Measurements from ENCODE around the gene CENPT.

The CENPT gene

GRCh38 chr16:67786491-67786890 lies 61.0 kb downstream of the CENPT start:
- no peak overlapping the region for H3K27ac ChIP-seq
- no peak for DNase-seq (ENCODE audit: low spot score)
- TF ChIP-seq, protein P1, sequence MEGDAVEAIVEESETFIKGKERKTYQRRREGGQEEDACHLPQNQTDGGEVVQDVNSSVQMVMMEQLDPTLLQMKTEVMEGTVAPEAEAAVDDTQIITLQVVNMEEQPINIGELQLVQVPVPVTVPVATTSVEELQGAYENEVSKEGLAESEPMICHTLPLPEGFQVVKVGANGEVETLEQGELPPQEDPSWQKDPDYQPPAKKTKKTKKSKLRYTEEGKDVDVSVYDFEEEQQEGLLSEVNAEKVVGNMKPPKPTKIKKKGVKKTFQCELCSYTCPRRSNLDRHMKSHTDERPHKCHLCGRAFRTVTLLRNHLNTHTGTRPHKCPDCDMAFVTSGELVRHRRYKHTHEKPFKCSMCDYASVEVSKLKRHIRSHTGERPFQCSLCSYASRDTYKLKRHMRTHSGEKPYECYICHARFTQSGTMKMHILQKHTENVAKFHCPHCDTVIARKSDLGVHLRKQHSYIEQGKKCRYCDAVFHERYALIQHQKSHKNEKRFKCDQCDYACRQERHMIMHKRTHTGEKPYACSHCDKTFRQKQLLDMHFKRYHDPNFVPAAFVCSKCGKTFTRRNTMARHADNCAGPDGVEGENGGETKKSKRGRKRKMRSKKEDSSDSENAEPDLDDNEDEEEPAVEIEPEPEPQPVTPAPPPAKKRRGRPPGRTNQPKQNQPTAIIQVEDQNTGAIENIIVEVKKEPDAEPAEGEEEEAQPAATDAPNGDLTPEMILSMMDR (conservative IDR thresholded peaks at IDR 0.05; ENCODE audit: low read depth): no peak
- ChIA-PET POLR2A (ENCODE audit: low non-redundant PET) (no interaction called here), CTCF (no interaction called here)

DNA sequence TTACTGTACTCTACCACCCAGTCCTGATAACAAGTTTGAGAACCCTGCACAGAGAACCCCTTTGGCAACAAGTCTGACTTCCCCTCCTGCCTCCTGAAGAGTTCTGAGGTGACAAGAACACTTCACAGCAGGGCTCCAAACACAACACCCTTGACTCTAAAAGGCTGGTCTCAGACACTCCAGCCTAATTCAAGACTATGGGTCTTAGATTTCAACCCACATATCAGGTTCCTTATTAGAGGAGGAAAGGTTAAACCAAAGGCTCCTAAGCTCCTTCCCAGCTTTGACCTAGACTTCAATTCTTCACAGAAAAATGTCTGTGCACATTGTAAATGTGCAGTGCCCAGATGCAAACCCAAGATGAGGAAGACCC lies 64.2 kb downstream of the CENPT start:
- TF ChIP-seq, protein P1 (conservative IDR thresholded peaks at IDR 0.05; ENCODE audit: low read depth): no peak
- POLR2A ChIA-PET (ENCODE audit: low non-redundant PET): no interaction called here
- DNase-seq (ENCODE audit: low spot score): no peak
- no peak overlapping the region for H3K27ac ChIP-seq
- CTCF ChIA-PET: no interaction called here

GRCh38 chr16:67782567-67783352 lies 64.7 kb downstream of the CENPT start:
- CTCF ChIA-PET: interaction anchor here (1.3 kb wide), 1 partner anchor 34 kb away, joined by 5 read pairs; no protein-coding TSS in a partner anchor
- no peak overlapping the region for H3K27ac ChIP-seq
- no peak for DNase-seq (ENCODE audit: low spot score)
- POLR2A ChIA-PET (ENCODE audit: low non-redundant PET): no interaction called here
- TF ChIP-seq, protein P1 (conservative IDR thresholded peaks at IDR 0.05; ENCODE audit: low read depth): no peak

DNA sequence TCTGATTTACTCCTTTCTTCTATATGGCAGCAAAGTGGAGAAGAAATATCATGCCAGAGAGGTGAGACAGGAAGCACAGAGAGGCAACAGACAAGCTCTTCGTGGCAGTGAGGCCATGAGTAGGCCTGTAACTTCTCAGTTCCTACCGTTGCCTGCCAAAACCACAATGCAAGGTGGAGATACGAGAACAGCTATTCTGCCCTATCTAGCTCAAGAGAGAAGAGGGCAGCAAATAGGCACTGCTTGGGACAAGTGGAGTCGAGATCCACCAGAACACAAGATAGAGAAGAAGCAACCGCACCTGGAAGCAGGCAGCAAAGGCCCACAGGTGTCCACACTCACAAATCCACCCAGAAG lies 66.0 kb downstream of the CENPT start:
- no peak for DNase-seq (ENCODE audit: low spot score)
- POLR2A ChIA-PET (ENCODE audit: low non-redundant PET): no interaction called here
- no peak overlapping the region for H3K27ac ChIP-seq
- TF ChIP-seq, protein P1 (conservative IDR thresholded peaks at IDR 0.05; ENCODE audit: low read depth): no peak
- CTCF ChIA-PET: interaction anchor here (1.3 kb wide), 1 partner anchor 35 kb away, joined by 5 read pairs; no protein-coding TSS in a partner anchor

- TF ChIP-seq, protein P1 (conservative IDR thresholded peaks at IDR 0.05; ENCODE audit: low read depth): no peak
- ChIA-PET CTCF (interaction anchor here (0.5 kb wide), 1 partner anchor 1031 kb away, joined by 3 read pairs; no protein-coding TSS in a partner anchor), POLR2A (ENCODE audit: low non-redundant PET) (no interaction called here)
- DNase-seq (ENCODE audit: low spot score): no peak
- H3K27ac ChIP-seq: peak overlapping the region; percentile 71
Observed at GRCh38 chr16:67780847-67781564, 66.5 kb downstream of the CENPT start.

- CTCF ChIA-PET: interaction anchor here (0.7 to 1.1 kb wide), 3 partner anchors 18 to 103 kb away, joined by 4 to 8 read pairs (median 6); no protein-coding TSS in a partner anchor
- H3K27ac ChIP-seq: peak overlapping the region; percentile 71
- DNase-seq (ENCODE audit: low spot score): peak; percentile 70
- POLR2A ChIA-PET (ENCODE audit: low non-redundant PET): interaction anchor here (0.6 kb wide), 1 partner anchor 177 kb away, joined by 3 read pairs; no protein-coding TSS in a partner anchor
- TF ChIP-seq, protein P1 (conservative IDR thresholded peaks at IDR 0.05; ENCODE audit: low read depth): no peak
Observed at GRCh38 chr16:67779256-67780014, 68.1 kb downstream of the CENPT start.
